HCT116 (cell line): Measurements from ENCODE around the gene RUNX2. TPM values are rescaled to one million over a fixed set of nuclear protein-coding genes. Genes with fewer than 3 reads are reported as not detected.

Experiments
- ATAC-seq: fragments of 200-7000 bp; cut with Tn5 transposase; 2 replicates; pipeline ENCODE4 v1.9.1; 2020; ENCODE audit warnings: mild to moderate bottlenecking, moderate library complexity
- BruUV-seq: library from RNA; stranded (reverse); fragments of 400-500 nt; replicated peaks from 2 replicates; lab custom pipeline; 2021; lab: Mats Ljungman, UMichigan
- CTCF ChIA-PET: fragments of 300-600 bp; sonication (Branson Sonifier 250); formaldehyde crosslinking; loops from one replicate; lab custom pipeline; 2021; ENCODE audit warnings: antibody characterized with exemption; lab: Charles Lee
- POLR2A ChIA-PET: fragments of 300-600, 350-600 bp; sonication (Branson Sonifier 250); formaldehyde crosslinking; loops from one replicate; lab custom pipeline; 2021; ENCODE audit warnings: antibody characterized with exemption; lab: Charles Lee
- RAD21 ChIA-PET, 2 experiments: fragments of 300-600 bp; sonication (Branson Sonifier 250); formaldehyde crosslinking; loops; one replicate each; lab custom pipeline; 2023; ENCODE audit warnings: low total read pairs in 2 of 2; ENCODE audit not compliant: uncharacterized antibody in 2 of 2, unreplicated experiment in 2 of 2, low non-redundant PET in 1 of 2; lab: Charles Lee
- DNase-seq: peaks from one replicate; pipeline ENCODE4 v3.0.0-alpha.2; 2010; ENCODE audit warnings: low read depth, low spot score
- H2AFZ ChIP-seq: fragments of 200-600 bp; shearing (Covaris generic), sonication (generic); 2 replicates; pipeline ENCODE4 v1.6.1; 2017; ENCODE audit warnings: low read depth, mixed run types, mixed read lengths, antibody characterized with exemption, low read length; ENCODE audit not compliant: poor library complexity, severe bottlenecking
- H3K27ac ChIP-seq: 2 replicates; pipeline ENCODE4 v1.5.1; 2012; ENCODE audit warnings: low read depth, low read length
- H3K27me3 ChIP-seq: fragments of 200-600 bp; sonication (generic); 2 replicates; pipeline ENCODE4 v1.6.1; 2016; ENCODE audit warnings: mixed run types, low read length, mixed read lengths; ENCODE audit not compliant: insufficient read depth
- H3K36me3 ChIP-seq, 2 experiments: fragments of 200-500 bp in 1 of 2; fragments of 200-600 bp in 1 of 2; sonication (Bioruptor generic) in 1 of 2; sonication (generic) in 1 of 2; 2 replicates each; pipeline versions ENCODE4 v1.5.1 to v1.6.1; 2014 to 2016; ENCODE audit warnings: low read length in 2 of 2, inconsistent platforms in 1 of 2, mixed read lengths in 1 of 2, mixed run types in 1 of 2; ENCODE audit not compliant: insufficient read depth in 2 of 2, control insufficient read depth in 1 of 2
- H3K4me1 ChIP-seq, 2 experiments: fragments of 200-600 bp in 1 of 2; sonication (generic) in 1 of 2; 2 replicates each; pipeline versions ENCODE4 v1.5.1 to v1.6.1; 2012 to 2017; ENCODE audit warnings: low read length in 2 of 2, inconsistent platforms in 1 of 2, mild to moderate bottlenecking in 1 of 2, mixed read lengths in 1 of 2, mixed run types in 1 of 2, moderate library complexity in 1 of 2; ENCODE audit not compliant: insufficient read depth in 2 of 2, control insufficient read depth in 1 of 2
- H3K4me2 ChIP-seq: fragments of 200-600 bp; sonication (generic); 2 replicates; pipeline ENCODE4 v1.6.1; 2017; ENCODE audit warnings: mixed run types, low read length, mixed read lengths
- H3K4me3 ChIP-seq, 2 experiments: fragments of 200-600 bp in 1 of 2; sonication (generic) in 1 of 2; replicated peaks in 1 of 2; 2 replicates each; pipeline ENCODE4 v1.5.1; 2011 to 2016; ENCODE audit warnings: low read length in 2 of 2, control low read depth in 1 of 2, low read depth in 1 of 2, mild to moderate bottlenecking in 1 of 2, mixed read lengths in 1 of 2, mixed run types in 1 of 2
- H3K79me2 ChIP-seq: fragments of 200-600 bp; sonication (generic); 2 replicates; pipeline ENCODE4 v1.6.1; 2017; ENCODE audit warnings: mild to moderate bottlenecking, mixed run types, low read length, moderate library complexity, mixed read lengths; ENCODE audit not compliant: insufficient read depth
- H3K9ac ChIP-seq: fragments of 200-600 bp; sonication (generic); 2 replicates; pipeline ENCODE4 v1.6.1; 2016; ENCODE audit warnings: low read length, mixed read lengths
- H3K9me2 ChIP-seq: fragments of 200-600 bp; sonication (generic), shearing (Covaris generic); 2 replicates; pipeline ENCODE4 v1.6.1; 2017; ENCODE audit warnings: mixed run types, mild to moderate bottlenecking, moderate library complexity; ENCODE audit not compliant: insufficient read depth
- H3K9me3 ChIP-seq, 2 experiments: fragments of 200-500 bp in 1 of 2; fragments of 200-600 bp in 1 of 2; sonication (Bioruptor generic) in 1 of 2; sonication (generic) in 1 of 2; 2 replicates each; pipeline ENCODE4 v1.6.1; 2014 to 2017; ENCODE audit warnings: low read length in 2 of 2, mixed read lengths in 2 of 2, inconsistent platforms in 1 of 2, low read depth in 1 of 2, mild to moderate bottlenecking in 1 of 2, mixed run types in 1 of 2, moderate library complexity in 1 of 2; ENCODE audit not compliant: control insufficient read depth in 1 of 2, insufficient read depth in 1 of 2
- H4K20me1 ChIP-seq: fragments of 200-600 bp; sonication (generic), shearing (Covaris generic); 2 replicates; pipeline ENCODE4 v1.6.1; 2017; ENCODE audit warnings: mixed run types, mild to moderate bottlenecking, moderate library complexity; ENCODE audit not compliant: insufficient read depth
- CBX3 ChIP-seq: IDR thresholded peaks from 2 replicates; pipeline ENCODE4 v1.6.1; 2012; ENCODE audit warnings: low read depth
- ELF1 ChIP-seq: IDR thresholded peaks from 2 replicates; pipeline ENCODE4 v1.6.1; 2012; ENCODE audit warnings: low read depth, borderline replicate concordance
- FOSL1 ChIP-seq: IDR thresholded peaks from 2 replicates; pipeline ENCODE4 v1.6.1; 2012; ENCODE audit warnings: low read depth
- POLR2A ChIP-seq: IDR thresholded peaks from 2 replicates; pipeline ENCODE4 v1.7.0; 2011; ENCODE audit warnings: borderline replicate concordance; ENCODE audit not compliant: insufficient read depth, insufficient read length; ENCODE audit errors: extremely low read depth
- POLR2AphosphoS5 ChIP-seq: IDR thresholded peaks from 2 replicates; pipeline ENCODE4 v1.6.1; 2011; ENCODE audit warnings: mild to moderate bottlenecking, low read depth, low read length, moderate library complexity
- RAD21 ChIP-seq: IDR thresholded peaks from 2 replicates; pipeline ENCODE4 v1.6.1; 2012; ENCODE audit warnings: low read depth, mild to moderate bottlenecking
- SRF ChIP-seq: IDR thresholded peaks from 2 replicates; pipeline ENCODE4 v1.6.1; 2012; ENCODE audit warnings: low read depth
- intact Hi-C: fragments of 100-400 bp; cut with micrococcal nuclease; formaldehyde crosslinking; loops from 2 replicates; pipeline ENCODE4 v1.10.0; 2022
- total RNA-seq: library from RNA; stranded (reverse); gene quantifications from one replicate; pipeline ENCODE4 v1.2.1, GENCODE V29; 2021; ENCODE audit not compliant: unreplicated experiment
- TF ChIP-seq, protein P1 (sequence below): IDR thresholded peaks from 2 replicates; pipeline ENCODE4 v1.6.1; 2012
- TF ChIP-seq, protein P2 (sequence below): IDR thresholded peaks from 2 replicates; pipeline ENCODE4 v1.6.1; 2012
- TF ChIP-seq, protein P3 (sequence below): IDR thresholded peaks from 2 replicates; pipeline ENCODE4 v1.6.1; 2012; ENCODE audit warnings: low read depth
- TF ChIP-seq, protein P4 (sequence below), 3 experiments: fragments of 200-600 bp in 1 of 3; sonication (generic) in 1 of 3; IDR thresholded peaks in 2 of 3; conservative IDR thresholded peaks in 1 of 3; 2 replicates each; pipeline ENCODE4 v1.5.1; 2012 to 2017; ENCODE audit warnings: low read depth in 2 of 3, low read length in 2 of 3, antibody characterized with exemption in 1 of 3, borderline replicate concordance in 1 of 3, control low read depth in 1 of 3, mild to moderate bottlenecking in 1 of 3, mixed read lengths in 1 of 3, mixed run types in 1 of 3, moderate library complexity in 1 of 3; ENCODE audit not compliant: insufficient read depth in 1 of 3

Gene RUNX2
- total RNA-seq, 1 experiment from 2014 or later, result 1.1 TPM

DNA sequence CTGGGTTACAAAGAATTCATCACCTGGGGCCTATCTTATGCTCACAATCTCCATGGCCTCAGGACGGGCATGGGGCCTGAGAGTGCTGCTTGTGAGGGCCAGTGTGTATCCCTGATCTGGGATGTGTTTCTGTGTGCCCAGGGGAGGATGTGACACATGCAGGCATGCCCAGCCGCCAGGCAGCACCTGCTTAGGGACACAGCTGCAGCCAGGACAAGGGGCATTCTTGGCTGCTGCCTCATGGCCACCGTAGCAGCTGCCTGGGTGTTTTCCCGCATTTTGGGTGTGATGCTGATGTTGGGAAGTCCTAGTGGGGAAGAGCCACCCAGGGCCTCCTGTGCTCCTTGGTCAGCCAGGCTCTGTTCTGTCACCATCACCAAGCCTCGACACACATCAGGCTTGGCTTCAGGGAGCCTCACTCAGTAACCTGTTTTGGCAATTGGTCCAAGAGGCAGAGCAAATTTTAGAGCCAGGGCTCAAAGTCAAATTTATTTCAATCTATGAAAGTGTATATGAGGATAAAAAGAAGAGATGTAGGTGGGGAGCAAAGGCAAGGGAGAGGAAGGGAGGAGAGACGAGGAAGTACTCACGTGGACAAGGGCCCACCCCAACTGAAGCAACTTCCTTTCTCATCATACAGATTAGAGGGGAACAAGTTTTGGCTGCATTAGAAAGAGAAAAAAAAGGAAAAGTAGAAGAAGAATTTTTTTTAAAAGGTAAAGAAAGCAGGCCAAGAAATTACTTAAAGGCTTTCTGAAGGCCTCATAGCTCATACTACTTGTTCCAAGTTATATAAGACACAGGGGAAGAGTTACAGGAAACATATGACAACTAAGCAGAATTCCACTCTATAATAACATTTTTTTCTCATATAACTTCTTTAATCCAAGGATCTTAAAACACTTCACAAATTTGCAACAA is 319.5 kb downstream of the RUNX2 start:
- TF ChIP-seq, protein P1, sequence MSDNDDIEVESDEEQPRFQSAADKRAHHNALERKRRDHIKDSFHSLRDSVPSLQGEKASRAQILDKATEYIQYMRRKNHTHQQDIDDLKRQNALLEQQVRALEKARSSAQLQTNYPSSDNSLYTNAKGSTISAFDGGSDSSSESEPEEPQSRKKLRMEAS, result no peak
- TF ChIP-seq SRF (no peak), ELF1 (no peak), POLR2AphosphoS5 (no peak), RAD21 (no peak), FOSL1 (no peak), POLR2A (no peak), CBX3 (no peak)
- TF ChIP-seq, protein P2, sequence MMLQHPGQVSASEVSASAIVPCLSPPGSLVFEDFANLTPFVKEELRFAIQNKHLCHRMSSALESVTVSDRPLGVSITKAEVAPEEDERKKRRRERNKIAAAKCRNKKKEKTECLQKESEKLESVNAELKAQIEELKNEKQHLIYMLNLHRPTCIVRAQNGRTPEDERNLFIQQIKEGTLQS, result no peak
- TF ChIP-seq, protein P3, sequence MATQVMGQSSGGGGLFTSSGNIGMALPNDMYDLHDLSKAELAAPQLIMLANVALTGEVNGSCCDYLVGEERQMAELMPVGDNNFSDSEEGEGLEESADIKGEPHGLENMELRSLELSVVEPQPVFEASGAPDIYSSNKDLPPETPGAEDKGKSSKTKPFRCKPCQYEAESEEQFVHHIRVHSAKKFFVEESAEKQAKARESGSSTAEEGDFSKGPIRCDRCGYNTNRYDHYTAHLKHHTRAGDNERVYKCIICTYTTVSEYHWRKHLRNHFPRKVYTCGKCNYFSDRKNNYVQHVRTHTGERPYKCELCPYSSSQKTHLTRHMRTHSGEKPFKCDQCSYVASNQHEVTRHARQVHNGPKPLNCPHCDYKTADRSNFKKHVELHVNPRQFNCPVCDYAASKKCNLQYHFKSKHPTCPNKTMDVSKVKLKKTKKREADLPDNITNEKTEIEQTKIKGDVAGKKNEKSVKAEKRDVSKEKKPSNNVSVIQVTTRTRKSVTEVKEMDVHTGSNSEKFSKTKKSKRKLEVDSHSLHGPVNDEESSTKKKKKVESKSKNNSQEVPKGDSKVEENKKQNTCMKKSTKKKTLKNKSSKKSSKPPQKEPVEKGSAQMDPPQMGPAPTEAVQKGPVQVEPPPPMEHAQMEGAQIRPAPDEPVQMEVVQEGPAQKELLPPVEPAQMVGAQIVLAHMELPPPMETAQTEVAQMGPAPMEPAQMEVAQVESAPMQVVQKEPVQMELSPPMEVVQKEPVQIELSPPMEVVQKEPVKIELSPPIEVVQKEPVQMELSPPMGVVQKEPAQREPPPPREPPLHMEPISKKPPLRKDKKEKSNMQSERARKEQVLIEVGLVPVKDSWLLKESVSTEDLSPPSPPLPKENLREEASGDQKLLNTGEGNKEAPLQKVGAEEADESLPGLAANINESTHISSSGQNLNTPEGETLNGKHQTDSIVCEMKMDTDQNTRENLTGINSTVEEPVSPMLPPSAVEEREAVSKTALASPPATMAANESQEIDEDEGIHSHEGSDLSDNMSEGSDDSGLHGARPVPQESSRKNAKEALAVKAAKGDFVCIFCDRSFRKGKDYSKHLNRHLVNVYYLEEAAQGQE, result no peak
- TF ChIP-seq, protein P4, sequence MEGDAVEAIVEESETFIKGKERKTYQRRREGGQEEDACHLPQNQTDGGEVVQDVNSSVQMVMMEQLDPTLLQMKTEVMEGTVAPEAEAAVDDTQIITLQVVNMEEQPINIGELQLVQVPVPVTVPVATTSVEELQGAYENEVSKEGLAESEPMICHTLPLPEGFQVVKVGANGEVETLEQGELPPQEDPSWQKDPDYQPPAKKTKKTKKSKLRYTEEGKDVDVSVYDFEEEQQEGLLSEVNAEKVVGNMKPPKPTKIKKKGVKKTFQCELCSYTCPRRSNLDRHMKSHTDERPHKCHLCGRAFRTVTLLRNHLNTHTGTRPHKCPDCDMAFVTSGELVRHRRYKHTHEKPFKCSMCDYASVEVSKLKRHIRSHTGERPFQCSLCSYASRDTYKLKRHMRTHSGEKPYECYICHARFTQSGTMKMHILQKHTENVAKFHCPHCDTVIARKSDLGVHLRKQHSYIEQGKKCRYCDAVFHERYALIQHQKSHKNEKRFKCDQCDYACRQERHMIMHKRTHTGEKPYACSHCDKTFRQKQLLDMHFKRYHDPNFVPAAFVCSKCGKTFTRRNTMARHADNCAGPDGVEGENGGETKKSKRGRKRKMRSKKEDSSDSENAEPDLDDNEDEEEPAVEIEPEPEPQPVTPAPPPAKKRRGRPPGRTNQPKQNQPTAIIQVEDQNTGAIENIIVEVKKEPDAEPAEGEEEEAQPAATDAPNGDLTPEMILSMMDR (IDR thresholded peaks at IDR 0.05 in 2 of 3, conservative IDR thresholded peaks at IDR 0.05 in 1 of 3; ENCODE audit: borderline replicate concordance in 1 of 3, insufficient read depth in 1 of 3, low read depth in 2 of 3, low read length in 2 of 3), result no peak
- no peak for DNase-seq
- Histone ChIP-seq H3K9me3 (no peaks in the 10 kb centered on the region), H3K4me1 (peaks cover 9 to 22% of the 10 kb centered on the region in 2 experiments), H3K4me3 (no peak overlapping the region), H3K27ac (no peak overlapping the region), H2AFZ (no peak overlapping the region), H3K79me2 (no peaks in the 10 kb centered on the region), H3K36me3 (no peaks in the 10 kb centered on the region), H3K27me3 (no peaks in the 10 kb centered on the region; the same call in 1 of the 2 replicates), H3K4me2 (no peak overlapping the region), H3K9me2 (no peaks in the 10 kb centered on the region), H4K20me1 (no peaks in the 10 kb centered on the region), H3K9ac (no peak overlapping the region)
- no TSS peak for BruUV-seq
- ATAC-seq, result no peak
- ChIA-PET CTCF (interaction anchor here (1.5 kb wide), 1 partner anchor 992 kb away, joined by 3 read pairs; no protein-coding TSS in a partner anchor), POLR2A (no interaction called here), RAD21 (no interaction called here)
- intact Hi-C loops, result no loop called here
